SK-N-SH (cell line): ENCODE measurements around the gene MAPKAPK3. TPM values are rescaled to one million over a fixed set of nuclear protein-coding genes. Genes with fewer than 3 reads are reported as not detected.

Experiments
- CTCF ChIA-PET: fragments of 300-600, 350-600 bp; formaldehyde crosslinking; extraction: SDS; loops from one replicate; lab custom pipeline; 2021; lab: Yijun Ruan, JAX
- POLR2A ChIA-PET: fragments of 350-600 bp; sonication (Branson Sonifier 250); formaldehyde crosslinking; extraction: SDS; loops from one replicate; lab custom pipeline; 2020; ENCODE audit warnings: antibody characterized with exemption, inconsistent platforms; lab: Yijun Ruan, JAX
- DNase-seq: peaks from one replicate; pipeline ENCODE4 v3.0.0; 2012
- H2AFZ ChIP-seq: fragments of 200-600 bp; sonication (generic); 2 replicates; pipeline ENCODE4 v1.8.1; 2016; ENCODE audit warnings: antibody characterized with exemption, mild to moderate bottlenecking, low read depth
- H3F3A ChIP-seq: fragments of 200-600 bp; sonication (generic); replicated peaks from 2 replicates; pipeline ENCODE3; 2016; ENCODE audit warnings: antibody characterized with exemption, mild to moderate bottlenecking; ENCODE audit not compliant: insufficient read depth
- H3K27ac ChIP-seq, 2 experiments: fragments of 200-500 bp in 1 of 2; fragments of 200-600 bp in 1 of 2; sonication (Bioruptor generic) in 1 of 2; sonication (generic), shearing (Covaris generic) in 1 of 2; 2 replicates each; pipeline versions ENCODE4 v1.5.1 to v1.6.1; 2014 to 2016; ENCODE audit warnings: low read depth in 2 of 2, inconsistent platforms in 1 of 2, low read length in 1 of 2, mild to moderate bottlenecking in 1 of 2, mixed read lengths in 1 of 2
- H3K27me3 ChIP-seq: fragments of 200-600 bp; sonication (generic), shearing (Covaris generic); 2 replicates; pipeline ENCODE4 v1.6.1; 2016; ENCODE audit warnings: mixed run types; ENCODE audit not compliant: insufficient read depth
- H3K36me3 ChIP-seq, 2 experiments: fragments of 200-500 bp in 1 of 2; fragments of 200-600 bp in 1 of 2; sonication (Bioruptor generic) in 1 of 2; sonication (generic) in 1 of 2; replicated peaks in 1 of 2; 2 replicates each; pipeline versions ENCODE3 to v1.5.1; 2014 to 2016; ENCODE audit warnings: low read length in 1 of 2, mild to moderate bottlenecking in 1 of 2; ENCODE audit not compliant: insufficient read depth in 2 of 2, control insufficient read depth in 1 of 2
- H3K4me1 ChIP-seq, 2 experiments: fragments of 200-500 bp in 1 of 2; fragments of 200-600 bp in 1 of 2; sonication (Bioruptor generic) in 1 of 2; sonication (generic), shearing (Covaris generic) in 1 of 2; 2 replicates each; pipeline versions ENCODE4 v1.5.1 to v1.6.1; 2014 to 2016; ENCODE audit warnings: low read depth in 1 of 2, low read length in 1 of 2, mixed run types in 1 of 2; ENCODE audit not compliant: insufficient read depth in 2 of 2, control insufficient read depth in 1 of 2
- H3K4me2 ChIP-seq: fragments of 200-600 bp; sonication (generic), shearing (Covaris generic); 2 replicates; pipeline ENCODE4 v1.6.1; 2017; ENCODE audit warnings: mixed run types
- H3K4me3 ChIP-seq, 2 experiments: fragments of 200-500 bp in 1 of 2; fragments of 200-600 bp in 1 of 2; sonication (Bioruptor generic) in 1 of 2; sonication (generic), shearing (Covaris generic) in 1 of 2; 2 replicates each; pipeline versions ENCODE4 v1.5.1 to v1.8.1; 2014 to 2016; ENCODE audit warnings: low read depth in 2 of 2, inconsistent platforms in 1 of 2, low read length in 1 of 2, mild to moderate bottlenecking in 1 of 2, mixed read lengths in 1 of 2, moderate library complexity in 1 of 2
- H3K79me2 ChIP-seq: fragments of 200-600 bp; sonication (generic); 2 replicates; pipeline ENCODE4 v1.8.1; 2017; ENCODE audit warnings: mild to moderate bottlenecking; ENCODE audit not compliant: insufficient read depth
- H3K9ac ChIP-seq: fragments of 200-600 bp; sonication (generic); 2 replicates; pipeline ENCODE4 v1.6.1; 2017; ENCODE audit warnings: mixed run types
- H3K9me2 ChIP-seq: fragments of 200-600 bp; sonication (generic); 2 replicates; pipeline ENCODE4 v1.6.1; 2017; ENCODE audit warnings: mixed run types
- H3K9me3 ChIP-seq: fragments of 200-600 bp; sonication (generic); 2 replicates; pipeline ENCODE4 v1.6.1; 2017; ENCODE audit warnings: mixed run types, mild to moderate bottlenecking, moderate library complexity
- H4K20me1 ChIP-seq: fragments of 200-600 bp; sonication (generic); 2 replicates; pipeline ENCODE4 v1.6.1; 2017; ENCODE audit warnings: mild to moderate bottlenecking, mixed run types; ENCODE audit not compliant: insufficient read depth
- CHD2 ChIP-seq: fragments of 150-350 bp; IDR thresholded peaks from 2 replicates; pipeline ENCODE4 v1.6.1; 2018; ENCODE audit warnings: low read length; ENCODE audit not compliant: partially characterized antibody
- CTCF ChIP-seq: fragments of 200-600 bp; sonication (generic); IDR thresholded peaks from 2 replicates; pipeline ENCODE4 v1.6.1; 2017; ENCODE audit warnings: antibody characterized with exemption, mild to moderate bottlenecking, moderate library complexity
- EP300 ChIP-seq, 2 experiments: IDR thresholded peaks; 2 replicates each; pipeline versions ENCODE4 v1.4.0 to v1.6.1; 2012; ENCODE audit warnings: borderline replicate concordance in 1 of 2, low read depth in 1 of 2, low read length in 1 of 2
- FOSL2 ChIP-seq: IDR thresholded peaks from 2 replicates; pipeline ENCODE4 v1.4.0; 2012; ENCODE audit warnings: low read depth, mild to moderate bottlenecking, moderate library complexity, borderline replicate concordance
- FOXM1 ChIP-seq: IDR thresholded peaks from 2 replicates; pipeline ENCODE4 v1.4.0; 2012; ENCODE audit warnings: low read depth, mild to moderate bottlenecking
- GATA2 ChIP-seq: sonication (generic); formaldehyde crosslinking; IDR thresholded peaks from 2 replicates; pipeline ENCODE4 v1.5.0; 2020; ENCODE audit warnings: mild to moderate bottlenecking, missing genetic modification reagents
- IRF3 ChIP-seq: fragments of 150-350 bp; IDR thresholded peaks from 2 replicates; pipeline ENCODE4 v1.6.1; 2016; ENCODE audit warnings: mild to moderate bottlenecking, low read depth, low read length
- MEF2A ChIP-seq: IDR thresholded peaks from 2 replicates; pipeline ENCODE4 v1.4.0; 2012; ENCODE audit warnings: low read depth, borderline replicate concordance
- PBX3 ChIP-seq: IDR thresholded peaks from 2 replicates; pipeline ENCODE4; 2012
- RAD21 ChIP-seq: IDR thresholded peaks from 2 replicates; pipeline ENCODE4 v1.6.1; 2012; ENCODE audit warnings: mild to moderate bottlenecking, low read length
- RFX5 ChIP-seq: IDR thresholded peaks from 2 replicates; pipeline ENCODE4 v1.6.1; 2012; ENCODE audit warnings: mild to moderate bottlenecking, improper control_type of control experiment, low read length
- RXRA ChIP-seq: IDR thresholded peaks from 2 replicates; pipeline ENCODE4 v1.4.0; 2012; ENCODE audit warnings: low read depth, mild to moderate bottlenecking, borderline replicate concordance
- SIN3A ChIP-seq: IDR thresholded peaks from 2 replicates; pipeline ENCODE4 v1.6.1; 2012; ENCODE audit warnings: low read depth, mild to moderate bottlenecking, low read length, moderate library complexity, borderline replicate concordance
- SMC3 ChIP-seq: IDR thresholded peaks from 2 replicates; pipeline ENCODE4 v1.6.1; 2012; ENCODE audit warnings: low read depth, low read length, improper control_type of control experiment
- TCF12 ChIP-seq: IDR thresholded peaks from 2 replicates; pipeline ENCODE4 v1.4.0; 2012
- TEAD4 ChIP-seq: IDR thresholded peaks from 2 replicates; pipeline ENCODE4 v1.4.0; 2012; ENCODE audit warnings: mild to moderate bottlenecking, borderline replicate concordance; ENCODE audit not compliant: insufficient read depth
- YY1 ChIP-seq: IDR thresholded peaks from 2 replicates; pipeline ENCODE4 v1.4.0; 2012; ENCODE audit warnings: low read depth, mild to moderate bottlenecking
- WGBS: methylation state at CpG from one replicate; pipeline ENCODE4 v1.1.6; 2017; ENCODE audit warnings: low lambda C conversion rate; 5-methylcytosine and 5-hydroxymethylcytosine counted together
- polyA plus RNA-seq, 3 experiments: library from polyadenylated mRNA; depleted of rRNA; stranded (reverse); fragments of >200 nt; gene quantifications; 2 replicates each; pipeline ENCODE4 v1.2.3, GENCODE V29; 2012

MAPKAPK3 gene
- polyA plus RNA-seq, 1 of the 3 experiments (the other 2 are of a cell fraction): 29.4 TPM

- Histone ChIP-seq H3K9me3 (no peaks in the 10 kb centered on the region), H3K4me2 (no peak overlapping the region), H4K20me1 (no peaks in the 10 kb centered on the region), H2AFZ (no peak overlapping the region), H3K4me3 (no peak overlapping the region), H3K9ac (no peak overlapping the region), H3K4me1 (peaks cover 0 to 9% of the 10 kb centered on the region in 2 experiments; a peak in 1 of 4 replicates), H3K27ac (no peak overlapping the region), H3K27me3 (no peaks in the 10 kb centered on the region; the same call in 1 of the 2 replicates), H3K79me2 (no peaks in the 10 kb centered on the region), H3K9me2 (no peaks in the 10 kb centered on the region), H3F3A (no peaks in the 10 kb centered on the region), H3K36me3 (no peaks in the 10 kb centered on the region)
- TF ChIP-seq SMC3: no peak
- no peak for TF ChIP-seq TEAD4
- ChIA-PET CTCF (interaction anchor here (0.9 to 1.5 kb wide), 3 partner anchors 17 to 42 kb away, joined by 3 to 5 read pairs (median 3); partner anchors contain the start of gene MAPKAPK3), POLR2A (no interaction called here)
- 79% methylated on average over 4 of the region's 6 CpGs for WGBS
- no peak for DNase-seq
Measured at GRCh38 chr3:50658416-50658815, 41.5 kb downstream of the MAPKAPK3 start.

GRCh38 chr3:50658831-50659230 is 41.9 kb downstream of the MAPKAPK3 start:
- TF ChIP-seq SIN3A (no peak), PBX3 (no peak), RXRA (no peak), CHD2 (no peak), FOXM1 (no peak), CTCF (no peak), YY1 (no peak), SMC3 (no peak), MEF2A (no peak), TCF12 (no peak), TEAD4 (no peak), GATA2 (no peak), RAD21 (no peak), FOSL2 (no peak), EP300 (IDR thresholded peaks at IDR 0.05; ENCODE audit: borderline replicate concordance in 1 of 2, low read depth in 1 of 2, low read length in 1 of 2) (no peak), RFX5 (no peak), IRF3 (no peak)
- Histone ChIP-seq H3K9me2 (no peaks in the 10 kb centered on the region), H3K4me2 (no peak overlapping the region), H3K9ac (no peak overlapping the region), H4K20me1 (no peaks in the 10 kb centered on the region), H3K27me3 (no peaks in the 10 kb centered on the region; the same call in 1 of the 2 replicates), H3K4me3 (no peak overlapping the region), H3K36me3 (no peaks in the 10 kb centered on the region), H3K4me1 (peaks cover 0 to 9% of the 10 kb centered on the region in 2 experiments; a peak in 1 of 4 replicates), H3K27ac (no peak overlapping the region), H3F3A (no peaks in the 10 kb centered on the region), H2AFZ (no peak overlapping the region), H3K79me2 (no peaks in the 10 kb centered on the region), H3K9me3 (no peaks in the 10 kb centered on the region)
- CTCF ChIA-PET: interaction anchor here (0.7 to 1.5 kb wide), 4 partner anchors 17 to 42 kb away, joined by 3 to 5 read pairs (median 4); partner anchors contain the start of gene MAPKAPK3
- POLR2A ChIA-PET: no interaction called here
- WGBS: 71% methylated on average over 3 of the region's 3 CpGs
- DNase-seq: no peak
